Measurements from ENCODE around the gene STX18. TPM values are rescaled to one million over a fixed set of nuclear protein-coding genes. Genes with fewer than 3 reads are reported as not detected.

STX18 gene
- total RNA-seq, 1 donor from 2014 or later = 36.5 TPM

- ATAC-seq = no peak
- DNase-seq = peak; percentile 22
Measured at GRCh38 chr4:4413806-4414205, 128.0 kb downstream of the STX18 start.

GRCh38 chr4:4413373-4413725 is 128.5 kb downstream of the STX18 start:
- ATAC-seq (no peak), DNase-seq (peak; percentile 19)
- Histone ChIP-seq H3K27ac (no peak overlapping the region), H3K27me3 (ENCODE audit: low read depth) (no peaks in the 10 kb centered on the region), H3K4me1 (no peaks in the 10 kb centered on the region), H3K9me3 (no peaks in the 10 kb centered on the region), H3K36me3 (peaks cover 7% of the 10 kb centered on the region), H3K4me3 (no peak overlapping the region)
- no peak for TF ChIP-seq CTCF (IDR thresholded peaks at IDR 0.05)
- intact Hi-C loops (cut with DNase I) = no loop called here

More at GRCh38 chr4:4413806-4414205, 128.0 kb downstream of the STX18 start:
- Histone ChIP-seq H3K27ac (no peak overlapping the region), H3K36me3 (peaks cover 12% of the 10 kb centered on the region), H3K4me3 (no peak overlapping the region), H3K9me3 (no peaks in the 10 kb centered on the region), H3K27me3 (ENCODE audit: low read depth) (no peaks in the 10 kb centered on the region), H3K4me1 (no peaks in the 10 kb centered on the region)
- intact Hi-C loops (cut with DNase I) = no loop called here
- TF ChIP-seq CTCF (IDR thresholded peaks at IDR 0.05) = no peak

DNA sequence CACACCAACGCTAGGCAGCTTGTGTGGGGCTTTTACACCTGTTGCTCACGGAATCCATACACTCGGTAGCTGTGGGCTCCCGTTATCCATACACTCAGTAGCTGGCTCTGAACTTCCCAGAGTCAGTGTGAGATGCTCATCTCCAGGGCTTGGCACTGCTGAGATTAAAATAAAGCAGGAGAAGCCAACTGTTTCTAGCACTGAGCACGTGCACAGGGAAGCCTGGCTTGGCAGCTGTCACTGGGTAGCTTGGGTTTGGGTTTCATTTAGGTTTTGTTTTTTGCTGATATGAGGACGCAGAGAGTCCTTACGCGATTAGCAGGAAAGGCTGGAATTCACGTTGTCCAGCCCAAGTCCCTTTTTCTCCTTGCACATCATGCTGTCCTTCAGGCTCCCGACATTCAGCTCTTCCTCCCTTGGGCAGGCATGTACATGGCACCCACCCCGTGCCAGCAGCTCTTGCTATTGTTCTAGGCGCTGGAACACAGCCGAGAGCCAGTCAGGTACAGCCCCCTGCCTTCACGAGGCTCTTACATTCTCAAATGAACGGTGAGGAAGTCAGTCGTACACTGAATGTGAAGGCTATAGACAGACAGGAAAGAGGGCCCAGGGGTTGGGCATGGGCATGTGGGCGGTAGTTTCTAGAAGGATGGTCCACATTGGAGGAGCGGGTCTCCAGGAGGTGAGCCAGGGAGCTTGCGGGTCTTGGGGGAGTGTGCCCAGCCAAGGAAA is 129.0 kb downstream of the STX18 start:
- Histone ChIP-seq H3K4me3 (no peak overlapping the region), H3K27me3 (ENCODE audit: low read depth) (no peaks in the 10 kb centered on the region), H3K4me1 (no peaks in the 10 kb centered on the region), H3K36me3 (peaks cover 4% of the 10 kb centered on the region), H3K27ac (no peak overlapping the region), H3K9me3 (no peaks in the 10 kb centered on the region)
- intact Hi-C loops (cut with DNase I) = no loop called here
- no peak for ATAC-seq
- DNase-seq = peak; percentile 18
- no peak for TF ChIP-seq CTCF (IDR thresholded peaks at IDR 0.05)

DNA sequence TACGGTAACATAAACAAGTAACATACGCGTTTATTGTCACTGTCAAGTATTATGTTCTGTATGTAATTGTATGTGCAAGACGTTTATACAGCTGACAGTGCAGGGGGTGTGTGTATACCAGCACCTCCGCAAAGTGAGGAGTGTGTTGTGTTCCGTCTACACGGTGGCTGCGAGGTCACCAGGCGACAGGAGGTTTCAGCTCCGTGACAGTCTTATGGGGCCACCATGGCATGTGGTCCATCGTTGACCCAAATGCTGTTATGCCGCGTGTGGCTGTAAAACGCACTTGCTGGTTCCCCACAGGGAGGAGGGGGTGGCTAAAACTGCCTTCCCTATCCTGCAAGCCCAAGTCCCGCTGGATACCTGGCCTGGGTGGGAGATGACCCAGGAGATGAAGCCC is 129.9 kb downstream of the STX18 start:
- H3K9me3 ChIP-seq = no peaks in the 10 kb centered on the region
- H3K27me3 ChIP-seq (ENCODE audit: low read depth) = no peaks in the 10 kb centered on the region
- no peak overlapping the region for H3K27ac ChIP-seq
- no peaks in the 10 kb centered on the region for H3K4me1 ChIP-seq
- H3K36me3 ChIP-seq = no peaks in the 10 kb centered on the region
- DNase-seq (peak; percentile 25), ATAC-seq (no peak)
- no peak for TF ChIP-seq CTCF (IDR thresholded peaks at IDR 0.05)
- intact Hi-C loops (cut with DNase I) = no loop called here
- no peak overlapping the region for H3K4me3 ChIP-seq

DNA sequence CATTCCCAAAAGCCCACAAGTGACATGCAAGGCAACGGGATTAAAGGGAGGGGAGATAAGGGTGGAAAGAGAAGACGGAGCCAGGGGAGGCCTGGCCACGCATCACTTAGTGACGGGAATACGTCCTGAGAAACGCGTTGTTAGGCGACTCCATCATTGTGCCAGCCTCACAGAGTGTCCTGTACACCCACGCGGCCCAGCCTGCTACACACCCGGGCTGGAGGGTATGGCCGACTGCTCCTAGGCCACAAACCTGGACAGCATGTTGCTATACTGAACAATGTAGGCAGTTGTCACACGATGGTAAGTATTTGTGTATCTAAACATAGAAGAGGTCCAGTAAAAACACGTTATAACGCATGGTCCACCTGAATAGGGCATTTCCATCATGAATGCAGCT is 131.6 kb downstream of the STX18 start:
- Histone ChIP-seq H3K27me3 (ENCODE audit: low read depth) (no peaks in the 10 kb centered on the region), H3K4me3 (no peak overlapping the region), H3K9me3 (no peaks in the 10 kb centered on the region), H3K27ac (no peak overlapping the region), H3K36me3 (no peaks in the 10 kb centered on the region), H3K4me1 (no peaks in the 10 kb centered on the region)
- intact Hi-C loops (cut with DNase I) = no loop called here
- ATAC-seq (no peak), DNase-seq (peak; percentile 31)
- TF ChIP-seq CTCF (IDR thresholded peaks at IDR 0.05) = no peak

All from lower lobe of right lung (tissue), 2 donors.